ENCODE measurements around the gene B4GALNT3. TPM values are rescaled to one million over a fixed set of nuclear protein-coding genes. Genes with fewer than 3 reads are reported as not detected.

Gene B4GALNT3
- total RNA-seq, 2 donors from 2014 or later, result 131 to 143 TPM

GRCh38 chr12:546920-547845 lies 87.4 kb downstream of the B4GALNT3 start:
- ATAC-seq (peak; percentile 83), DNase-seq (peak; percentile 48 to 70)
- intact Hi-C loops (cut with DNase I, micrococcal nuclease), result loop anchor here (5.0 kb wide), 2 partner anchors 100 to 105 kb away; no protein-coding TSS in a partner anchor

- DNase-seq, result no peak
- intact Hi-C loops (cut with DNase I, micrococcal nuclease), result loop anchor here (5.0 kb wide), 2 partner anchors 101 to 106 kb away; no protein-coding TSS in a partner anchor
- ATAC-seq, result no peak
These were observed 88.2 kb downstream of the B4GALNT3 start for GRCh38 chr12:547883-548470.

GRCh38 chr12:549476-550082 lies 89.8 kb downstream of the B4GALNT3 start:
- intact Hi-C loops (cut with DNase I, micrococcal nuclease), result loop anchor here (5.0 kb wide), 2 partner anchors 102 to 107 kb away; no protein-coding TSS in a partner anchor
- ATAC-seq (no peak), DNase-seq (no peak)

GRCh38 chr12:550473-551260 lies 90.9 kb downstream of the B4GALNT3 start:
- ATAC-seq, result no peak
- DNase-seq, result no peak
- intact Hi-C loops (cut with DNase I, micrococcal nuclease), result no loop called here

GRCh38 chr12:552466-552865 lies 92.7 kb downstream of the B4GALNT3 start:
- ATAC-seq, result peak; percentile 14
- no peak for DNase-seq
- intact Hi-C loops (cut with DNase I, micrococcal nuclease), result no loop called here

GRCh38 chr12:553216-554000 lies 93.7 kb downstream of the B4GALNT3 start:
- DNase-seq (no peak), ATAC-seq (no peak)
- intact Hi-C loops (cut with DNase I, micrococcal nuclease), result no loop called here

GRCh38 chr12:554001-554285 lies 94.2 kb downstream of the B4GALNT3 start:
- intact Hi-C loops (cut with DNase I, micrococcal nuclease), result no loop called here
- DNase-seq (no peak), ATAC-seq (no peak)

GRCh38 chr12:556498-556897 lies 96.8 kb downstream of the B4GALNT3 start:
- DNase-seq, result no peak
- no peak for ATAC-seq
- intact Hi-C loops (cut with DNase I, micrococcal nuclease), result no loop called here

GRCh38 chr12:558580-558979 lies 98.8 kb downstream of the B4GALNT3 start:
- intact Hi-C loops (cut with DNase I, micrococcal nuclease), result no loop called here
- DNase-seq (no peak), ATAC-seq (no peak)

- no peak for ATAC-seq
- intact Hi-C loops (cut with DNase I, micrococcal nuclease), result no loop called here
- no peak for DNase-seq
These were observed 99.6 kb downstream of the B4GALNT3 start for GRCh38 chr12:559208-559905.

- intact Hi-C loops (cut with DNase I, micrococcal nuclease), result loop anchor here in 1 of 2 donors (5.0 kb wide), 1 partner anchor 337 kb away; no protein-coding TSS in a partner anchor
- no peak for ATAC-seq
These were observed 100.2 kb downstream of the B4GALNT3 start for GRCh38 chr12:559906-560455.

GRCh38 chr12:560691-561390 lies 101.1 kb downstream of the B4GALNT3 start:
- DNase-seq (no peak), ATAC-seq (no peak)
- intact Hi-C loops (cut with DNase I, micrococcal nuclease), result loop anchor here in 1 of 2 donors (5.0 kb wide), 1 partner anchor 336 kb away; no protein-coding TSS in a partner anchor

More at GRCh38 chr12:559906-560455, 100.2 kb downstream of the B4GALNT3 start:
- DNase-seq, result no peak

GRCh38 chr12:561391-561705 lies 101.6 kb downstream of the B4GALNT3 start:
- DNase-seq, result no peak
- intact Hi-C loops (cut with DNase I, micrococcal nuclease), result loop anchor here in 1 of 2 donors (5.0 kb wide), 1 partner anchor 336 kb away; no protein-coding TSS in a partner anchor

GRCh38 chr12:561908-562593 lies 102.3 kb downstream of the B4GALNT3 start:
- intact Hi-C loops (cut with DNase I, micrococcal nuclease), result loop anchor here in 1 of 2 donors (5.0 kb wide), 1 partner anchor 335 kb away; no protein-coding TSS in a partner anchor
- ATAC-seq (peak; percentile 12), DNase-seq (peak in 1 of 2 donors; percentile 53)

More at GRCh38 chr12:561391-561705, 101.6 kb downstream of the B4GALNT3 start:
- ATAC-seq, result no peak

GRCh38 chr12:562634-563033 lies 102.9 kb downstream of the B4GALNT3 start:
- ATAC-seq (no peak), DNase-seq (no peak)
- intact Hi-C loops (cut with DNase I, micrococcal nuclease), result loop anchor here in 1 of 2 donors (5.0 kb wide), 1 partner anchor 335 kb away; no protein-coding TSS in a partner anchor

GRCh38 chr12:563250-563781 lies 103.6 kb downstream of the B4GALNT3 start:
- DNase-seq, result no peak
- intact Hi-C loops (cut with DNase I, micrococcal nuclease), result loop anchor here in 1 of 2 donors (5.0 kb wide), 1 partner anchor 334 kb away; no protein-coding TSS in a partner anchor
- ATAC-seq, result no peak

Measured in left colon (tissue), 2 donors.